ENCODE results near the gene MUC2.

The MUC2 gene

DNA sequence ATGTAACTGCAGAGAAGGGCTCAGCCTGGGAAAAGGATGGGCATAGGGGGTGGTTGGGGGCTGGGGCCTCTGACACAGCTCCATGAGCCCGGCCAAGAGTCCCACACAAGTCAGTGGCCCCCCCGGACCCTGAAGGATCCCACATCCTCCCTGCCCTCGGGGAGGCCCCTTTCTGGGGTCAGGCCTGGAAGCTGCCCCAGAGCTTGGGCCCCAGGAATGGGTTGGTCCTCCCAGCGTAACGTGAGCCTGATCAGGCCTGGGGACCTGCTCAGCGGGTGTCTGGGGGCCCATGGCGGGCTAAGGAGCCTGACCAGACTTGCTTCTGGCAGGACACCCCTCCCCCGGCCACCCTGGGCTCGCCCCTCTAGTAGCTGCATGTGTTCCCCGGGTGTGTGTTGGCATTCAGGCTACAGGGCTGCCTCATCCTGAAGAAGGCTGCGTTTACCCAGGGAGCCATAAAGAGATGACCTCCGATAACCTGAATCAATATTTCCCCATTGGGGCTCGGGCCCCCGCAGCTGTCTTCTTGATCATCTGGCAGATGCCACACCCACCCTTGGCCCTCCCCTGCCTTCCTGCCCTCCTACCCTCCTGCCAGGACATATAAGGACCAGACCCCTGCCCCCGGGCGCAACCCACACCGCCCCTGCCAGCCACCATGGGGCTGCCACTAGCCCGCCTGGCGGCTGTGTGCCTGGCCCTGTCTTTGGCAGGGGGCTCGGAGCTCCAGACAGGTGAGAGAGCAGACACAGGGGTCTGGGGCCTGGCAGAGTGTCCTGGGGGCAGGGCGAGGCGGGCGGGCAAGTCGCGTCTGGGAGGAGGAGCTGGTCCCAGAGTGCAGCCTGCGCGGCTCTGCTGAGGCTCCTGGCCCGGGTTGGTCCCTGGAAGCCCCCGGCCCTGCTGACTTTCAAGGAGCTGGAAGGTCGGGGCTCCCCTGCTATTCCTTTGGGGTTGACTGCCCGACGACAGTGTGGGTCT, at the start of gene MUC2:
MUC2 (plus strand) TSS at position 631 of the 978 bp plus-strand sequence.
- DNase-seq, result no peak

DNA sequence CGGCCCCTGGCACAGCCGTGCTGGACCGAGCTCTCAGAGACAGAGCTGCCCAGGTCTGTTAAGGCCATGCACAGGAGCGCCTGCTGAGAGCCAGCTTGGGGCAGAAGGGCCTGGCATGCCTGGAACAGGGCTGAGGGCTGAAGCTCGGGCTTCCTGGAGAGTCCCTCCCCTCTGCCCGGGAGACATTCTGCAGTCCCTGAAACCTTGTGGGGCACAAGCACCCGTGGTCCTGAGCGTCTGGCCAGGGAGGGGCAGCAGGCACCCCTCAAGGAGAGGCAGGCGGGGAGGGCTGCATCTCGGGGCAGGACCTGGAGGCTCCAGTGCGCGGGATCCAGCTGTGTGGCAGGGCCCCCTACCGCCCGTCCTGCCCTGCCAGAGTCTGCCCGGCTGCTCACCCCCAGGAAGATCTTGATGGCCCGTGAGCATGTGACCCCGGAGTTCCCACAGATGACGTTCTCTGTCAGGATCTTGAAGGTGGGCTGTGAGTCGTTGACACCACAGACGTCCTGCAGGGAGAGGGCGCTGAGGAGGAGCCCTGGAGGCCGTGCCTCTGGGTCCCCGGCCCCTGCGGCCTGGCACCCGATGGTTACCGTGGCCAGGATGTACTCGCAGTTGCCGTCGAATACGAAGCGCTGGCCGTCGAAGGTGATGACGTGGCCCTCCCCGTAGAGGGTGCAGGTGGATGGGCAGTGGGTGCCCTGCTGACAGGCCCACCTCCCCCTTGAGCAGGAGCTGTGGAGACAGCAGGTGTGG, 49.1 kb upstream of the MUC2 start:
- DNase-seq, result no peak

DNA sequence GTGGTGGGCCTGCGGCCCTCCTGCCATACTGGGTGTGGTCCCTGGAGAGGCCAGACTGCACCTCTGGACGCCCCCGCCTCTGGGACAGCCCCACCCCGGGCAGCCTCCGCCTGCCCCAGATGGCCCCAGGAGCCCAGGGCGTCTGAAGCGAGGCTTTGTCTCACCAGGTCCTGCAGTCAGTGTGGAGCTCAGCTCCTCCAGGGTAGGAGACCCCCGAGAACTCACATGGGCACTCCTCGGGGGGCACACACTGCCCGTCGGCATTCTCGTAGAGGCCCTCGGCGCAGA, 48.6 kb upstream of the MUC2 start:
- DNase-seq, result no peak

DNA sequence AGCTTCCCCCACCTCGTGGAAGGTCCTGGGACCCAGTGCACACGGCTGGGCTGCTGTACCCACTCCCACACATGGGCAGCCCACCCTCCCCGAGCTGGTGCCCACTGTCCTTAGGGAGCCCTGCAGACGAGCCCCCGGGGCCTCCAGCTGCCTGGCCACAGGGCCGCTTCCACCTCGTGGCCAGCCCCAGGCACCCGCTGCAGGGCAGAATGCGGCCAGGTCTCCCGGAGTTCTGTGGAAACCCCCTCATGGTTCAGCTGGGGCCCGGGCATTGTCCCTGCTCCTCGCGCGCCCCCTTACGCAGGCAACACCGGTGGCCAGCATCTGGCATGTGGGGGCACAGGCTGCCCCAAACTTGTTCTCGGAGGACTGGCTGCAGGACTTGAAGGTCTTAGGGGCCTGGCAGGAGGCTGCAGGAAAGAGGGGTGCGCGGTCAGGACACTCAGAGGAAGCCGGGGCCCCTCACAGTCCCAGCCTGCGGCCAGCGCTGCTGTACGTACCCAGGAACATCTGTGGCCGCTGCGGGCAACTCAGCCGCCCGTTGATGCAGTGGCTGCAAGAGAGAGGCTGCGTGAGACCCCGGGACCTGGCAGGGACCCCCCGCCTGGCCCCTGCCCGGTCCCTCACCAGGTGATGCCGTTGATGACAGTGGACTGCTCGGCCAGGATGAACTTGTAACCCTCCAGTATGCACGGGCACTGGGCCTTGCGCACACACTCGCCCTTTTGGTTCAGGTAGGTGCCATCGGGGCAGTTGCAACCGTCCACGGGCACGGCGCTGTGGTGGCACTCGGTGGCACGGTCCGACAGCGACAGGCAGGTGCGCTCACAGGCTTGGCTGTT, 47.8 kb upstream of the MUC2 start:
- no peak for DNase-seq

DNA sequence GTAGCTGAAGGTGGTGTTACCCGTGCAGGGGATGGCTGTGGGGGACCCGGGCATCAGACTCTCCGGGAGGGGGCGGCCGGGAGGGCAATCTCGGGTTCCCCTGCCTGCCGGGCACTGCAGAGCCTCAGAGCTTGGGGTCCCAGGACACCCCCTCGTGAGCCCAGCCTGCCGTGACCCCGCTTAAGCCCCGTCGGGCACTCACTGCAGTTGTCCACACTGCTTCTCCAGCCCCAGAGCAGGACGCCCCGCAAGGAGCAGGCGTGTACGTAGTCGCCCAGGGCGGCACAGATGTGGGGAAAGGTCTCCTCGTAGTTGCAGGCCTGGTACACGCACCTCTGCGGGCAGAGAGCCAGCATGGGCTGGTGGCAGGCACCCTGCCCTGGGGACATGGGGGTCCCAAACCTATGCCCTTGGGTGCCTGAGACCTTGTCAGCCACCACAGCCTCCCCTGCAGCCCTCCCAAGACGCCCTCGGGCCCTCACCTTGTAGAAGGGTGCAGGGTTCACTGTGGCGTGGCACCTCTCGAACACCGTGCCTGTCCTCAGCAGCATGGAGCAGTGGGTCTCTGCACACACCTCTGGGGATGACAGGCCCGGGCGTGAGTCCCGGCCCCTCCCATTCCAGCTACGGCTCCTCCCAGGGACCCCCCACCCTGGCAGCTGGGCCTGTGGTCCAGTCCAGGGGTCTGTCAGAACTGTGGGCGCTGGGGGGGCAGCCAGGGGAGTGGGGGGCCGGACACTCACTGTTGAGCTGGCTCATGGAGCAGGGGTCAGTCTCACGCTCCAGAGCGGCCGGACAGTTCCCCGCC, 47.0 kb upstream of the MUC2 start:
- no peak for DNase-seq

DNA sequence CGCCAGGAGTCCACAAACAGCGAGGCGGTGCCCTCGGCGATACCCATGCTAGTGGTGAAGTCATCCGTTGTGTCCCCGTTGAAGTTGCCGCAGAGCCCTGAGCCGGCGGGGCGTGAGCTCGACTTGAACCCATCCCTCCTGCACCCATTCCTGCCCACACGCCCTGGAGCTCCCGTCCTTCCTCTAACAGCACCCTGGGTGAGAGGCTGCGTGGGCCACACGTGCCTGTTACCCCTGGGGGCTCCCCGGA, 46.5 kb upstream of the MUC2 start:
- DNase-seq, result no peak

DNA sequence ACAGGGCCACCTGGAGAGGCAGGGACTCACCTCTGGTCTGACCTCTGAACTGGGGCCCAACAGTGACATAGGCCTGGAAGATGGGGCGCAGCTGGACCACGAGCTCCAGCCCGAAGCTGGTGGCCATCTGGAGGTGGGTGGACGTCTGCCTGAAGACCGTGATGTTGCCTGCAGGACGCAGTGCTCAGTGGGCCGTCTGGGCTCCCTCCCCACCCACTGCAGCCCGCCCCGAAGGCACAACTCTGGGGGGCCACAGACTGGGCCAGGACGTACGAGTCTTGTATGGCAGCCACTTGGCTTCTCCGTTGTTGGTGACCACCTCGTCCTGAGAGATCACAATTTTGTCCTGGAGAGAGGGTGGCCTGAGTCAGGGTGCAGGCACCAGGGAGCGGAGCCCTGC, 46.1 kb upstream of the MUC2 start:
- DNase-seq, result no peak

DNA sequence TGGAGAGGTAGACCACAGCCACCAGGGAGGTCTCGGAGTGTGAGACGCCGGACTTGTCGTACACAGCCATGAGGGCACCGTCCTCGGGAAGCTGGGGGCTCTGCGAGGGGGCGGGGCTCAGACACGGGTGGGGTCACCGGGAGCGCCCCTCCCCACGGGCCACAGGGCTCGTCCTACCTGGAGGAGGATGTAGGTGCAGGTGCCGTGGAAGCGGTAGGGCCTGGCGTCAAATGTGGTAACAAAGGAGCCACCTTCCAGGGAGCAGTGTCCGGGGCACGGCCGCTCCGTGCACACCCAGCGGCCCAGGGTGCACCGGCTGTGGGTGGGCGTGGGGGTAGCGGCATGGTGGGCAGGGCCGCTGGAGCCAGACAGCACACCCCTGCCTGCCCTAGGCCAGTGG, 45.6 kb upstream of the MUC2 start:
- no peak for DNase-seq

DNA sequence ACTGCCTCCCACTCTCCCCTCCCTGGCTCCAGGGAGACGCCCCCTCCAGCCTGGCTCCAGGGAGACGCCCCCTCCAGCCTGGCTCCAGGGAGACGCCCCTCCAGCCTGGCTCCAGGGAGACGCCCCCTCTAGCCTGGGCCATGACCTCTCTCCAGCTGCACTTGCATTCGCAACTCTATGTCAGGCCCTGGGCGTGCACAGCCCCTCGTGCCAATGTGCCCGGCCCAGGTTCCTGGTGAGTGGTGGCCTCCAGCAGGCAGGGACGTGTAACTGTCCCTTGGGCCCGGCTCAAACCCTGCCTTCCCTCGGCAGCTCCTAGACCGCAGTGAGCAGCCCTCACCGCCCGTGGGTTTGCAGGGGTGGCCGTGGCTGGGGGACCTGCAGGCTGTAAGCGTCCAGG, 45.0 kb upstream of the MUC2 start:
- DNase-seq, result no peak

DNA sequence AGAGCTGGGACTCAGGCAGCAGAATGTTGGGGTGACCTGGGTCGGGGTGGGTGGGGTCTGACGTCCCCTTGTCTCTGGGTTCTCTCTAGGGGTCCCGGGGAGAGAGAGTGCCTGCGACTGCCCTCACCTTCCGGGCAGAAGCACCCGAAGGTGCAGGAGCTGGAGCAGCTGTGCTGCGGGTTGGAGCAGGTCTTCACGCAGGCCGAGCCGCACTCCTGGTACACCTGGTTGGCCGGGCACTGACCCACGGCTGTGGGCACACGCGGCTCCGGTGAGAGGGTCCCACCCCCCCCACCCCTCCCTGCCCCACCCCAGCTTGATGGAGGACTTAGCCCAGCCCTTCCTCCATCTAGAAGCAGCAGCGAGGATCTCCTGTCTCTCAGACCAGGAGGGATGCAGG, 44.6 kb upstream of the MUC2 start:
- DNase-seq, result no peak

DNA sequence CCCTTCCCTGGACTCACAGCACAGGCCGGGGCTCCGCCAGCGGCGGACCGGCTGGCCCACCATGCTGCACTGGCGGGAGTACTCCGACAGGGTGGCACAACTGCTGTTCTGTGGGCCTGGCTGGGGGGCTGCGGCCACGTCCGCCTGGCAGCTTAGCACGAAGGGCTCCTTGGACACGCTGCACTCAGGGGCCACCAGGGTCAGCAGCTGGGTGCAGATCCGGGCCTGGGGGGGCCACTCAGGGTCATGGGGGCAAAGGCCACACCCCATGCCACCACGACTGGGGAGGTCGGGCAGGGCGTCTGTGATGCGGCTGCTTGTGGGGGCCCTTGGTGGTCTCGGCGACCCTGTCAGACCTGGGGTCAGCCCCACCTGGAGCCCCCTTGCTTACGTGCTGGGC, 44.1 kb upstream of the MUC2 start:
- DNase-seq, result no peak

DNA sequence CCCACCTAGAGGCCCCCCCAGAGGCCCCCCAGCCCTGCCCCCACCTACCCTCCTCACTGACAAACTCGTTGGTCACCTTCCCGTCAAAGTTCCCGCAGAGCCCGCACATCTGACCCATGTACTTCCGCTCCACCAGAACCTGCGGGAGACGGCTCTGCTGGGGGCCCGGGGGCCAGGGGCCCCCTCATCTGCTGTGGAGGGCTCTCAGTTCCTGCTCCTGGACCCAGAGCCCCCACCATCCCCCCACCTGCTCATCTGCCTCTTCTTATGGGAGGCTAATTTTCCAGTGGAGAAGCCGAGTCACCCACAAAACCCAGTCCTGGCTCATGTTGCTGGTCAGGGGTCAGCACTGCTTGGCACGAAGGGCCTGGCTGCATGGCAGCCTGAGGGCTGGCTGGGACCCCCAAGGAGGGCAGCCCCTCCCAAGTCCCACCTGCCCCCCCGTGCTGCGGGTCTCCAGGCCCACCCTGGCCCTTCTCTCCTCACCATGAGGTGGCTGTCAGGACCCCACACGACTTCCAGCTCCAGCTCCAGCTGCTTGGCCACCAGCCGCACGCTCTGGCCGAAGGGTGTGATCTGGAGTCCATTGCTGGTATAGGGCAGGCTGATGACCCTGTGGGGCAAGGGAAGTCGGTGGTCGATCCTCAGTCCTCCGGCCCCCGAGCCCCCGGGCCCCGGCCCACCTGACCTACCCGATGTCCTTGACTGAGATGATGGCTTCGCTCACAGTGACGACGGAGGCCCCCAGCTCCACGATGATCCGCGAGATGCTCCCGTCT, 43.4 kb upstream of the MUC2 start:
- DNase-seq, result no peak

DNA sequence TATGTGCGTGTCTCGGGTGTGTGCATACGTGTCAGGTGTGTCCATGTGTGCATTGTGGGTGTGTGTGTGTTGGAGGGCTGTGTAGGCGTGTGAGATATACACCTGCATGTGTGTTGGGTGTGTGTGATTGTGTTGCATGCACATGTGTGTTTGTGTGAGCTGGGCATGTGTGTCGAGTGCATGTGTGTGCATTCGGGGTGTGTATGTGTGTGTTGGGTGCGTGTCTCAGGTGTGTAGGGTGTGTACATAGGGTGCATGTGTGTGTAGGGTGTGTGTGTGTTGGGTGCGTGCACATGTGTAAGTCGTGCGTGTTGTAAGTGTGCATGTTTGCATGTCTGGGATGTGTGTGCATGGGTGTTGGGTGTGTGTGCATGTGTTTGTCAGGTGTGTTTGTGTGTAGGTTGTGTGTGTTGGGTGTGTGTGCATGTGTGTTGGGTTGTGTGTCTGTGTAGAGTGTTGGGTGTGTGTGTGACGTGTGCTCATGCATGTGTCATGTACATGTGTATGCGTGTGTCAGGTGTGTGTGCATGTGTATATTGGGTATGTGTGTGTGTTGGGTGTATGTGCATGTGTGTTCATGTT, 42.3 kb upstream of the MUC2 start:
- DNase-seq, result no peak

DNA sequence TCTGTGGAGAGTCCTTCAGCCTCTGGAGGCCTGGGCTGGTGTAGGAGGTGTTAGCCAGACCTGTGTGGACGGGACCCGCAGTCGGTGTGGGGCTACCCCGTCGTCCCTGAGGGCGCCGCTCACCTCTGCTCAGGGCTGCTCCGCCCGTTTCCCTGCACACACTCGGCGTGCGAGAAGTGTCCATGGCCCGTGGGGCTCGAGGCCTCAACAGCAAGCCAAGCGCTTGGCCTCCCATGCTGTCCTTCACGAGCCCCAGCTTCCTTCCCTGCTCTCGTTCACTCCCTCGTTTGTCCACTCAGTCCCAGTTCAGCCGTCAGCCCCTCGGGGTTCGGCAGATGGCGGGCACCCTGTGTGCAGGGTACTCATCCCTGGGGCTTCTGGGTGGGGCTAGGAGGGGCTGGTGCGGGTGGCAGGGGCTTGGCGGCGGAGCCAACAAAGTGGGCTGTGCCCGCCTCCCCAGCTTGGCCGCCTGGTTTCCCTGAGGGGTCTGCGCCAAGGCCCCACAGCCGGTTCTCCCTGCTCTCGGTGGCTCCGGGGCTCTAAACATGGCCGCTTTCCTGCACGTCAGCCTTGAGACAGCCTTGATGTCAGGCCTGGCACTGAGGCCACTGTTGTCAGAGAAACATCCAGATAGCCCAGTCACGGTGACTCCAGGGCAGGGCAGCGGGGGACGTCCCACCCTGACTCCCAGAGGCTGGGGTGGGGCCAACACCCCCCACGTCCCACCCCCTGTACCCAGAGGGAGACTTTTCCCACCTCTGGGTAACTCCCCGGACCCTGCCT, 41.5 kb upstream of the MUC2 start:
- DNase-seq, result no peak

DNA sequence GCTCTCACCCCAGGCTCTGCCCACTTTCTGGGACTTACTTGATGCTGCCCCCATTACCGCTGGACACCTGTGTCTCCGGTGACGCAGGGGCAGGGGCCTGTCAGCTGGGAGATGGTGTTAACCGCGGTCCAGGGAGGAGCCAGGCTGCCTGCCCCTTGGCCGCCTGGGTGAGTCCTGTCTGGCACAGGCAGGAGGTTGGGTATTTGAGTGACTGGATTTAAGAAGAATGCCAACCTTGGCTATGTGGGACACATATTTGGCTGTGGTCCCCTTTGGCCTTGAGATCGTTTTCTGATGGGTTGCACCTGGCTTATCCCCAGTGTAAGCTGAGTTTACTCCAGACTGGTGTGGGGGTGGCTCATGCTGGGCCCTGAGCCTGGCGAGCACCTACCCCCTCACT, 40.7 kb upstream of the MUC2 start:
- DNase-seq, result no peak

DNA sequence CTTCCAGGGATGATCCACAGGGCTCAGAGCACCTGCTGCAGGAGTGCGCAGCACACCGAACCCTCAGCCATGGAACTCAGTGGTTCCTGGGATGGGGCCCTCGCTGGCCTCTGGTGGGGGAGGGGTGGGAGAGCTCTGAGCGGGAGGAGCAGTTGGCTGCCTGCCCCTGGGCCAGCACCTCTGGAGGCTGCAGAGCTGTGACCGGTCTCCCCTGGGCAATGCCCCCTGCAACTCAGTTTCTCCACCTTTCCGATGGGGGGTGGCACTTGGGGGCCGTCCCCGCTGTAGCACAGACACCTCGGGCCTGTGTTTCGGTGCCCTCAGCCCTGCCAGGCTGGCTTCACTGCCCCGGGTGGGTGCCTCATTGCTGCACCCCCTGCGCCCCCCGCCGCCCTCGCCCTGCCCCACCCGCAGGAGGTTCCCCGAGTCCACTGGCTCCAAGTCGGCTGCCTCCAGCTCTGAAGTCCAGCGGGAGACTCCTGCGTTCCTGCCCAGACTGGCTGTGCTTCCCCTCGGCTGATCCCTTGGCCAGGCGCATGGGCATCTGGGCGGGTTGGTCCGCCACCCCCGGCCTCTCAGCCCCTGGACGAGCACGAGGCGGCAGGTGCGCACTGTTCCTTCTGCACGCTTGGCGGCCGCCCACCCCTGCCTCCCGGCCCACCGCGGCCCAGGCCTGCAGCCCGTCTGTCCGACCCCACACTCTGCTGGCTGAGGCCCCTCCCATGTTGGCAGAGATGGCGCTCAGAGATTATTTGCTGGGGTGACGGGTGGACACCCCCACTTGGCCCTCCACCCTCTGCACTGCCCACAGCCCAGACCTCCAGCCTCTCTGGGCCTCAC, 40.0 kb upstream of the MUC2 start:
- DNase-seq, result no peak

DNA sequence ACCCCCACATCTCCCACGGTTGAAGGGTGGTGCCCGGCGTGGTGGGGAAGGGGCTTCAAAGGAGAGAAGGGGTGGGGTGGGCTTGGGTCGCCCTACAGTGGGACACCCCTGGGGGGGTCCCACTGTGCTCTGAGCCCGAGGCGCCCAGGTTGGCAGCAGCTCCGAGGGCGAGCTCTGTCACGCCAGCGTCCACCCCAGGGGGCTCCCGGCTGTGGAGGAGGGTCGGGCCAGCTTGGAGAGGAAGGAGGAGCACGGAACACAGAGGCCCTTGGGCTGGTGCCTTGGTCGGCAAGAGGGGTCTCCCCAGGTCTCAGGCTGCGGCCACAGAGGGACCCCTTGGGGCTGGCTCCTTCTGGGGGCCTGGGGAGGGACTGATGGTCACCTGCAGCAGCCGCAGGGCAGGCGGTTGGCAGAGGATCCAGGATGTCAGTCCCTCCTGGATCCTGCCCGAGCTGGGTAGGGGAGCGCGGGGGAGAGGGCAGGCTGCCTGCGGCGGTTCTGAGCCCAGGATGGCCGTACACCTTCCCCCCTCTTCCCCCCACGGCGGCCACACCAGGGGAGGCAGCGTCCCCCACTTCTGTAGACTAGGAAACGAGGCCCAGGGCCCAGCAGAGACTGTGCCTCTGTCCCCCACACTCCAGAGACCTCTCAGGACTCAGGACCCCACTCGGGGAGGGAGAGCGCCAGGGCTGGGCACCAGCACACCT, 38.9 kb upstream of the MUC2 start:
- DNase-seq, result no peak

DNA sequence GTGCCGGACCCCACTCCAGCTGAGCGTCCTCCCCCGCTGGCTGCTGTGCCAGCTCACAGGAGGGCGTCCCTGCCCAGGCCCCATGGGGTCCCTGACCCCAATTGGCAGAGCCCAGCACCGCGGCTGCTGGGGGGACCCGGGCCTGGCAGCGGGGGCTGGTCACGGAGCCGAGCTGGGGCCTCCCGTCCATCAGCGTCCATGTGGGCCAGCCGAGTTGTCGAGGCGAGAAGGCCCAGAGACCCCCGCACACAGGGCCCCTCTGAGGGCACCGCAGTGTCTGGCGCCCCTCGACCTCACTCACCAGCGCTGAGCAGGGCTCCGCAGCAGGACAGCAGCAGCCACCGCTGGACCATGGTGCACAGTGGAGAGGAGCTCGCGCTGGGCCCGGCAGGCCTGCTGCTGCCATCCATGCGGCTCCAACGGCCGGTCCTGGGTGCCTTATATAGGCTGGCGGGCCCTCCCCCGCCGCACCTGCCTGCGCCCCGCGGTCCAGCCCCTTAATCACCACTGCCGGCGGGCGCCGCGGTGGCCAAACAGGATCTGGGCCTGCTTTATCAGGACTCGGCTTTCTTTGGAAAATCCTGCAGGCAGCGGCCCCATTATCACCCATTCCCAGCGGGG, 38.3 kb upstream of the MUC2 start, which contains the start of gene MUC6:
MUC6 (minus strand) TSS at position 416 of the 621 bp plus-strand sequence; CDS start at position 353, 63 bp downstream.
- DNase-seq, result no peak

DNA sequence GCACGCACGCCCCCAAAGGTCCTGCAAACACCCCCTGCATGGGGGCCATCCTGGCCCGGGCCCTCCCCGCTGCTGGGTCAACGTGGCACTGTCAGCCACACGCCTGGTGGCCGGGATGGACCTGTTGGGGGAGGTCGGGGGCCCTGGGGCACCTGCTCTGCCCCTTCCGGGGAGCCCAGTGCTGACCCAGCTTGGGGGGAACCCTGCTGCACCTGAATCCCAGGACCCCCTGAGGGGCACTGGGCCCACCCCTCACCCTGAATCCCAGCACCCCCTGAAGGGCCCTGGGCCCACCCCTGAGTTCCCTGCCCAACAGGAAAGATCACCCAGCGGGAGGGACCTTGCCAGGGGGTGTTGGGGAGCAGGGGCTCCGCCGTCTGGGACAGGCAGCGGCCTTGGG, 37.7 kb upstream of the MUC2 start:
- DNase-seq, result no peak
